K562 (cell line): ENCODE data around the gene ADAR. TPM values are rescaled to one million over a fixed set of nuclear protein-coding genes. Genes with fewer than 3 reads are reported as not detected.

Source experiments
- CHD7 ChIP-seq: fragments of 200-600 bp; sonication (generic); IDR thresholded peaks from one replicate; pipeline ENCODE4 v1.6.1; 2012; ENCODE audit warnings: mild to moderate bottlenecking, low read depth, low read length, inconsistent platforms
- MCM2 ChIP-seq: fragments of 450-650 bp; IDR thresholded peaks from 2 replicates; pipeline ENCODE4 v1.6.1; 2017; ENCODE audit warnings: low read depth, mild to moderate bottlenecking
- MTA1 ChIP-seq: fragments of 450-650 bp; IDR thresholded peaks from 2 replicates; pipeline ENCODE4 v1.6.1; 2017; ENCODE audit warnings: borderline replicate concordance
- MTF1 ChIP-seq: fragments of 250-450 bp; sonication (Bioruptor Pico); IDR thresholded peaks from 2 replicates; pipeline ENCODE4 v1.9.0; 2021; ENCODE audit warnings: moderate library complexity, mild to moderate bottlenecking, inconsistent platforms, borderline replicate concordance
- NEUROD1 ChIP-seq: fragments of 150-350 bp; IDR thresholded peaks from 2 replicates; pipeline ENCODE4 v1.6.1; 2014; ENCODE audit warnings: borderline replicate concordance, low read length, low read depth; ENCODE audit not compliant: partially characterized antibody
- PURB ChIP-seq: sonication (generic); formaldehyde crosslinking; IDR thresholded peaks from 2 replicates; pipeline ENCODE4 v1.9.0; 2021; ENCODE audit warnings: low read depth, mild to moderate bottlenecking, missing genetic modification reagents
- TARDBP ChIP-seq: fragments of 450-650 bp; IDR thresholded peaks from 2 replicates; pipeline ENCODE4 v1.6.1; 2016
- TCF15 ChIP-seq: fragments of 250-450 bp; sonication (Bioruptor Pico); IDR thresholded peaks from 2 replicates; pipeline ENCODE4 v1.8.0; 2022; ENCODE audit warnings: moderate library complexity, mild to moderate bottlenecking, inconsistent platforms
- TCFL5 ChIP-seq: fragments of 250-450 bp; sonication (Bioruptor Pico); conservative IDR thresholded peaks from 2 replicates; pipeline ENCODE4 v1.6.1; 2021; ENCODE audit warnings: mild to moderate bottlenecking, moderate library complexity, matching md5 sums
- ZBTB34 ChIP-seq: fragments of 250-450 bp; sonication (Bioruptor Pico); IDR thresholded peaks from 2 replicates; pipeline ENCODE4 v1.8.0; 2021; ENCODE audit warnings: mild to moderate bottlenecking, moderate library complexity
- ZNF740 ChIP-seq, 3 experiments: fragments of 200-800 bp in 1 of 3; sonication (Bioruptor generic) in 1 of 3; sonication (generic) in 1 of 3; formaldehyde crosslinking in 1 of 3; IDR thresholded peaks; 2 replicates each; pipeline versions ENCODE4 v1.6.1 to v1.8.0; 2016 to 2022; ENCODE audit warnings: mild to moderate bottlenecking in 2 of 3, missing compliant biosample characterization in 2 of 3, missing genetic modification characterization in 2 of 3, missing genetic modification reagents in 1 of 3
- polyA plus RNA-seq, 8 experiments: library from polyadenylated mRNA; depleted of rRNA in 4 of 8; stranded (reverse) in 5 of 8; unstranded in 3 of 8; fragments of >200 nt; fragmentation: Nextera tagmentation in 2 of 8; fragmentation: Illumina TruSeq in 1 of 8; extraction: Ambion mirVana in 2 of 8; extraction: Trizol in 1 of 8; gene quantifications; 2 replicates each; pipeline versions ENCODE4 v1.2.1 to v1.2.3, GENCODE V29; 2011 to 2014; ENCODE audit warnings: inconsistent platforms in 1 of 8, missing spikeins in 1 of 8
- total RNA-seq, 7 experiments: library from RNA; depleted of rRNA in 6 of 7; stranded (reverse); fragments of >200 nt in 6 of 7; fragmentation: Illumina TruSeq in 2 of 7; extraction: Trizol in 2 of 7; gene quantifications; 2 replicates each; pipeline versions ENCODE4 v1.2.1 to v1.2.3, GENCODE V29; 2011 to 2021; ENCODE audit warnings: low replicate concordance in 1 of 7

ADAR gene
- total and polyA plus RNA-seq, 9 of the 15 experiments (the other 6 are each of a cell fraction or from before 2014, with no cell fraction given): 30.1 to 123 (median 60.2) TPM

GRCh38 chr1:154607609-154608396 is at the start of gene ADAR (continued):
- TF ChIP-seq MTF1 (CRISPR knock-in tag): no peak
- no peak for TF ChIP-seq TCFL5 (CRISPR knock-in tag)
- TF ChIP-seq PURB (CRISPR knock-in tag): no peak
- TF ChIP-seq MCM2: no peak
- no peak for TF ChIP-seq TCF15 (CRISPR knock-in tag)
- no peak for TF ChIP-seq CHD7
- TF ChIP-seq TARDBP: no peak
- TF ChIP-seq ZNF740 (CRISPR knock-in tag; IDR thresholded peaks at IDR 0.05): no peak
- TF ChIP-seq ZNF740 (tag; IDR thresholded peaks at IDR 0.05): no peak
- TF ChIP-seq MTA1: 0 out of 2 replicates have a peak, but pooled peaks have one; percentile 24
- no peak for TF ChIP-seq NEUROD1
- no peak for TF ChIP-seq ZBTB34
